HepG2 (cell line): ENCODE results near the gene PUDP.

Experiments used
- ATF3 ChIP-seq: sonication (generic); formaldehyde crosslinking; IDR thresholded peaks from 2 replicates; pipeline ENCODE4 v1.4.0; 2020; ENCODE audit warnings: missing genetic modification reagents
- EZH2 ChIP-seq: conservative IDR thresholded peaks from 2 replicates; pipeline ENCODE4 v1.6.1; 2012; ENCODE audit warnings: mild to moderate bottlenecking, low read depth, low read length, moderate library complexity
- FOXA3 ChIP-seq: IDR thresholded peaks from 2 replicates; pipeline ENCODE4 v1.6.1; 2016; ENCODE audit warnings: missing genetic modification reagents, missing compliant biosample characterization
- HDAC6 ChIP-seq: fragments of 200-600 bp; sonication (generic); IDR thresholded peaks from 2 replicates; pipeline ENCODE4 v1.7.0; 2017; ENCODE audit warnings: mild to moderate bottlenecking, antibody characterized with exemption, low read length, low read depth
- IKZF5 ChIP-seq: IDR thresholded peaks from 2 replicates; pipeline ENCODE4 v1.6.1; 2018; ENCODE audit warnings: missing genetic modification reagents, mild to moderate bottlenecking, missing compliant biosample characterization
- IRF1 ChIP-seq: sonication (generic); formaldehyde crosslinking; IDR thresholded peaks from 2 replicates; pipeline ENCODE4 v1.4.0; 2020; ENCODE audit warnings: low read depth, mild to moderate bottlenecking, missing genetic modification reagents
- KLF13 ChIP-seq: sonication (generic); formaldehyde crosslinking; IDR thresholded peaks from 2 replicates; pipeline ENCODE4 v1.4.0; 2020; ENCODE audit warnings: mild to moderate bottlenecking, missing genetic modification reagents
- LRRFIP1 ChIP-seq: sonication (generic); formaldehyde crosslinking; conservative IDR thresholded peaks from 2 replicates; pipeline ENCODE4 v1.4.0; 2020; ENCODE audit warnings: missing genetic modification reagents
- NCOA2 ChIP-seq: sonication (generic); formaldehyde crosslinking; IDR thresholded peaks from 2 replicates; pipeline ENCODE4 v1.8.0; 2022; ENCODE audit warnings: inconsistent platforms
- NFRKB ChIP-seq: fragments of 450-650 bp; IDR thresholded peaks from 2 replicates; pipeline ENCODE4 v1.6.1; 2017
- REST ChIP-seq, 2 experiments: IDR thresholded peaks; 2 replicates each; pipeline ENCODE4 v1.6.1; 2011 to 2012; ENCODE audit warnings: low read length in 2 of 2, borderline replicate concordance in 1 of 2, low read depth in 1 of 2, mild to moderate bottlenecking in 1 of 2, moderate library complexity in 1 of 2
- TFDP2 ChIP-seq: sonication (generic); formaldehyde crosslinking; IDR thresholded peaks from 2 replicates; pipeline ENCODE4 v1.4.0; 2020; ENCODE audit warnings: missing genetic modification reagents
- TGIF2 ChIP-seq: IDR thresholded peaks from 2 replicates; pipeline ENCODE4 v1.6.1; 2016; ENCODE audit warnings: control low read depth, missing compliant biosample characterization
- ZNF513 ChIP-seq: sonication (generic); formaldehyde crosslinking; conservative IDR thresholded peaks from 2 replicates; pipeline ENCODE4 v1.5.0; 2020; ENCODE audit warnings: missing genetic modification reagents

- no peak for TF ChIP-seq ZNF513 (CRISPR knock-in tag)
- no peak for TF ChIP-seq ATF3 (CRISPR knock-in tag)
- no peak for TF ChIP-seq TGIF2 (CRISPR knock-in tag)
- TF ChIP-seq REST (IDR thresholded peaks at IDR 0.05; ENCODE audit: borderline replicate concordance in 1 of 2, low read depth in 1 of 2, low read length in 2 of 2): no peak
- TF ChIP-seq NCOA2 (CRISPR knock-in tag): no peak
- TF ChIP-seq IKZF5 (CRISPR knock-in tag): no peak
- TF ChIP-seq NFRKB: no peak
- TF ChIP-seq IRF1 (CRISPR knock-in tag): no peak
- TF ChIP-seq TFDP2 (CRISPR knock-in tag): no peak
- TF ChIP-seq FOXA3 (CRISPR knock-in tag): no peak
- TF ChIP-seq KLF13 (CRISPR knock-in tag): no peak
- no peak for TF ChIP-seq EZH2
- TF ChIP-seq HDAC6: no peak
- TF ChIP-seq LRRFIP1 (CRISPR knock-in tag): no peak
These were observed 55.4 kb downstream of the PUDP start for GRCh38 chrX:7092543-7092942.
